SK-N-SH treated with all-trans-retinoic acid at 6 μM for 48 hours (cell line): ENCODE data around the gene PSMA4.

Source experiments
- BACH2 ChIP-seq: fragments of 250-450 bp; sonication (Bioruptor Pico); IDR thresholded peaks from 2 replicates; pipeline ENCODE4 v1.9.0; 2021; ENCODE audit warnings: mild to moderate bottlenecking, borderline replicate concordance
- ISL1 ChIP-seq: fragments of 250-450 bp; sonication (Bioruptor Pico); IDR thresholded peaks from 2 replicates; pipeline ENCODE4 v2.1.2; 2022; ENCODE audit warnings: mild to moderate bottlenecking, moderate library complexity
- PATZ1 ChIP-seq: fragments of 250-450 bp; sonication (Bioruptor Pico); IDR thresholded peaks from 2 replicates; pipeline ENCODE4 v1.8.0; 2020; ENCODE audit warnings: mild to moderate bottlenecking, moderate library complexity, borderline replicate concordance
- PPARA ChIP-seq: fragments of 250-450 bp; sonication (Bioruptor Pico); IDR thresholded peaks from 2 replicates; pipeline ENCODE4 v1.5.0; 2020; ENCODE audit warnings: mild to moderate bottlenecking, borderline replicate concordance
- SNAI2 ChIP-seq: fragments of 250-450 bp; sonication (Bioruptor Pico); IDR thresholded peaks from 2 replicates; pipeline ENCODE4 v1.5.0; 2020; ENCODE audit warnings: mild to moderate bottlenecking, moderate library complexity
- ZFP3 ChIP-seq: fragments of 250-450 bp; sonication (Bioruptor Pico); IDR thresholded peaks from 2 replicates; pipeline ENCODE4 v1.5.0; 2020; ENCODE audit warnings: mild to moderate bottlenecking, moderate library complexity
- ZNF8 ChIP-seq: fragments of 450-650 bp; formaldehyde crosslinking; IDR thresholded peaks from 2 replicates; pipeline ENCODE4 v1.5.0; 2020; ENCODE audit warnings: mild to moderate bottlenecking, moderate library complexity

- no peak for TF ChIP-seq PATZ1 (CRISPR knock-in tag)
- no peak for TF ChIP-seq SNAI2
- no peak for TF ChIP-seq ZFP3 (CRISPR knock-in tag)
- TF ChIP-seq ISL1 (CRISPR knock-in tag): no peak
- no peak for TF ChIP-seq ZNF8 (CRISPR knock-in tag)
- TF ChIP-seq BACH2 (CRISPR knock-in tag): no peak
- TF ChIP-seq PPARA (CRISPR knock-in tag): no peak
These were observed 1.9 kb upstream of the PSMA4 start for GRCh38 chr15:78538358-78538757.
